Stimulated activated CD8-positive, alpha-beta memory T cell treated with anti-CD3 and anti-CD28 coated beads, Interleukin-12 subunit alpha, Interleukin-12 subunit beta, amount 100 ng/mL, for 24 hours (primary cell): ENCODE results near the gene EPS15.
"Not testable (repeated sequence)": the region's sequence is repeated elsewhere in the genome, so short reads cannot be mapped to it uniquely, and the experiment has no call there.

Source experiments
- DNase-seq: peaks from one replicate; pipeline ENCODE4 v3.0.0-alpha.2; 2020; ENCODE audit errors: extremely low read depth

The EPS15 gene

DNA sequence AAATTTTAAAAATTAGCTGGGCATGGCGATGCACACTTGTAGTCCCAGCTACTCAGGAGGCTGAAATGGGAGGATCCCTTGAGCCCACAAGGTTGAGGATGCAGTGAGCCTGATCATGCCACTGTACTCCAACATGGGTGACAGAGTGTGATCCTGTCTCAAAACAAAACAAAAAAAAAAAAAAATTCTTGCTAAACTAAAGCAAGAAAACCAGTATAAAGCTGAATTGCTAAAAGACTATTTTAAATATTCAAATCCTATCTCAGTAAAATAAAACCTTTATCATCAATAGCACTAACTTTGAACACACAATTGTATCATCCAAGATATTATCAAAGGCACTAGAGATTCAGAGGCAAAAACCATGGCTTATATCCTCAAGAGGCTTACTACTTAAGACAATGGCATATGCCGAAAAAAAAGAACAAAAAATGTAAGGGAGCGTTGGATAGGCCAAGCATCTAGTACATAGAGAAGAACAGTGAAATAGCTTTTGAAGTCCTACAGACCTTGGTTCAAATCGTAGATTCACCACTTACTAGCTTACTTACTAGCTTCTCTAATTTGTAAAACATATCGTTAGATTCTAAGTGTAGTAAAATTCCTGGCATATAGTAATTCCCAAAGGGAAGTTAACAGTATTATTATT is 3.6 kb downstream of the EPS15 start:
- no peak for DNase-seq

DNA sequence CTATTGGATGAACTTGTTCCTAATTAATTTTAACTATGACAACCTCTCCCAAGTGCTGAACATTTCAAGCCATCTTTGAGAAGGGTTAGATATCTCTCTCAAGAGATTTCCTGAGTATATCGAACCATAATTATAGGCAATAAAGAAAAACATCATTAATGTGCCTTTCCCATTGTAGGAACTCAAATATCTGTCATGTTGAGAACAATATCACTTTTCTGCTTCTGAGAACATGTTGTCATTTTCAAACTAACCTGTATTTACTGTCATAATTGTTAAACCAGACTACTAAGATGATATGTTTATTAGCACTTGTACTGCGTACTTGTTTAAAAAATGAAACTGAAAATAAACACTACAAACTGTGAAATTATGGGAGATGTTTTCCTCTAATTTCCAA is 4.3 kb downstream of the EPS15 start:
- DNase-seq = no peak

DNA sequence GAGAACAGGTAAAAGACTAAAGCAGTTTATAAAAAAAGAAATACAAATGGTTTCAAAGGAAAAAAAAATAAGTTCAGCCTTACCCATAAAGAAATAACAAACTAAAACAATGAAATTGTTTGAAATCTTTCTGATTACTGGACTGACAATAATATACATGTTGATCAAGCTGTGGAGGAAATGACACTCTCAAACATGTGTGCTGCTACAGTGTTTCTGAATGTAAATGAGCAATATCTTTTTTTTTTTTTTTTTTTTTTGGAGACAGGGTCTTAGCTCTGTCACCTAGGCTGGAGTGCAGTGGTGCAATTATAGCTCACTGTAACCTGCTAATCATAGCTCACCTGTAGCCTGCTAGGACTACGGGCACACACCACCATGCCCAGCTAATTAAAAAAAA is 6.5 kb downstream of the EPS15 start:
- DNase-seq = no peak

DNA sequence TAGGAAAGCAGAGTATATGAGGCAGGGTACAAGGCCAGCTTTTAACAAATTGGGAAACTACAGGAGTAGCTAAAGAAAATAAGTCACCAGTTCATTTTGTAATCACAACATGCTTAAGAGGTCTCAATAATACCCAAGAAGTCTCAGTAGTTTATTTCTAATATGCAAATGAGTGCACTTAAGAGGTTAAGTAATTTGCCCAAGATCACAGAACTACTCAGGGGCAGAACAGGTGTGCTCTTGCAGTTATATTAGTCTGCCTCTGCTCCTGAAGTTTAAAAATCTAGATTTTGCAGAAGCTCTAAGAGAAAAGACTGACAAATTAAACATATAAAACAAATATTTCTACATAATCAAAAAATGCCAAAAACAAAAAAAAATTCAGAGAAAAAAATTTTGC is 6.9 kb downstream of the EPS15 start:
- no peak for DNase-seq

DNA sequence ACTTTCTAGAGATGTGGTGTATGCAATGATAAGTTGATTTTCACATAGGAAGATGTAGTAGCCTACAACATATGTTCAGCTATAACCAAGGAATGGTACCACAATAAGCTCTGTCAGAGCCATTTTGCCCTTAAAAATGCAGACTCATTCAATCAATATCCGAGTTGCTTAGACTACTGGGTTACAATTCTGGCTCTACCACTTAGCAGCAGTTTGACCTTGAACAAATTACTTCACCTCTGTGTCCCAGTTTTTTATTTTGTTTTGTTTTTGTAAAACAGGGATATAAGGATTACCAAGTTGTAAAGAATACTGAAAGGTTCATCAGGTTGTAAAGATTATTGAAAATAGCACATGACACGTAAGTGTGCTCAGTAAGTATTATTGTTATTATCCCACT is 9.3 kb downstream of the EPS15 start:
- DNase-seq = no peak

DNA sequence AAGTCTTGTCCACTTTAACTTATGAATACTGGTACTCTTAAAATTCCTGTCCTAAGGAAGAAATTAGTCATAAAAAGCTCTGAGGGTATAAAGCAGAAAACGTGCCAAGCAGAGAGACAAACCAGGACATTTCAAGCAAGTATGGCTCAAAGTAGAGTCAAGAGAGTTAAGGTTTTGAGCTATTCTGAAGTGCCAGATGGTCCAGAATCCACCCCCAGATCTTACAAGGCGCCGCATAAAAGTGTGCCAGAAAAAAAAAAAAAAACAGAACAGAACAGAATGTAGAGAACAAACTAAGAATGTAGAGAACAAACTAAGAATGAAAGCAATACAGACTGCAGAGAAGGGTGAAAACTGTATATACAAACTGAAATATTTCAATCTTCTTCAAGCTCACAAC is 12.5 kb downstream of the EPS15 start:
- DNase-seq = no peak

DNA sequence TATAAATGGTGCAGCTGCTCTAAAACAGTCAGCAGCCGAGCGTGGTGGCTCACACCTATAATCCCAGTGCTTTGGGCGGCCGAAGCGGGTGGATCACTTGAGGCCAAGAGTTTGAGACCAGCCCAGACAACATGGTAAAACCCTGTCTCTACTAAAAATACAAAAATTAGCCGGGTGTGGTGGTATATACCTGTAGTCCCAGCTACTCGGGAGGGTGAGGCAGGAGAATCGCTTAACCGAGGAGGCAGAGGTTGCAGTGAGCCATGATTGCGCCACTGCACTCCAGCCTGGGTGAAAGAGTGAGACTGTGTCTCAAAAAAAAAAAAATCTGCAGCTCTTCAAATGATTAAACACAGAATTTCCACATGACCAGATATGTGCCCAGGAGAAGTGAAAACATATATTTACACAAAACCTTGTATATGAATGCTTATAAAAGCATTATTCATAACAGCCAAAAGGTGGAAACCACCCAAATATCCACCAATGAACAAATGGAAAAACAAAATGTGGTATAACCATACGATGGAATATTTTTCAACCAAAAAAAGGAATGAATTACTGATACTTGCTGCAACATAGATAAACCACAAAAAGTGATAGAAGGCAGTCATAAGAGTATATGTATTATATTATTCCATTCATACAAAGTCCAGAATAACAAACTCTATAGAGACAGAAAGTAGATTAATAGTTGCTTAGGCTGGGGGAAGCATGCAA is 14.1 kb downstream of the EPS15 start:
- no peak for DNase-seq

DNA sequence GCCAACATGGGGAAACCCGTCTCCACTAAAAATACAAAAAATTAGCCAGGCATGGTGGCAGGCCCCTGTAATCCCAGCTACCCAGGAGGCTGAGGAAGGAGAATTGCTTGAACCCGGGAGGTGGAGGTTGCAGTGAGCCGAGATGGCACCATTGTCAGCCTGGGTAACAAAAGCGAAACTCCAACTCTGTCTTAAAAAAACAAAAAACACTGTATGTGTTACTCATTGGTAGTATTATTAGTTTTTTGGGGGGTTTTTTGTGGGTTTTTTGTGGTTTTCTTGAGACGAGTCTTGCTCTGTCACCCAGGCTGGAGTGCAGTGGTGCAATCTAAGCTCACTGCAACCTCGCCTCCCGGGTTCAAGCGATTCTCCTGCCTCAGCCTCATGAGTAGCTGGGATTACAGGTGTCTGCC is 17.8 kb downstream of the EPS15 start:
- not testable (repeated sequence) for DNase-seq

DNA sequence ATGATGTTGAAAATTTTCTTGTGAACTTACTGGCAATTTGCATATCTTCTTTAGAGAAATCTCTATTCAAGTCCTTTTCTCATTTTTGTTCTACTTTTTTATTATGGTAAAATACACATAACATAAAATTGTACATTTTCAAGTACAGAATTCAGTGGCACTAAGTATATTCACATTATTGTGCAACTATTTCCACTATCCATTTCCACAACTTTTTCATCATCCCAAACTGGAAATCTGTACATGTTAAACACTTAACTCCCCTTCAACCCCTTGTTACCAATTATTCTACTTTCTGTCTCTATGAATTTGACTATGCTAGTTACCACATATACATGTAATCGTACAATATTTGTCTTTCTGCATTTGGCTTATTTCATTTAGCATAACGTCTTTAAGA is 19.4 kb downstream of the EPS15 start:
- DNase-seq = no peak

DNA sequence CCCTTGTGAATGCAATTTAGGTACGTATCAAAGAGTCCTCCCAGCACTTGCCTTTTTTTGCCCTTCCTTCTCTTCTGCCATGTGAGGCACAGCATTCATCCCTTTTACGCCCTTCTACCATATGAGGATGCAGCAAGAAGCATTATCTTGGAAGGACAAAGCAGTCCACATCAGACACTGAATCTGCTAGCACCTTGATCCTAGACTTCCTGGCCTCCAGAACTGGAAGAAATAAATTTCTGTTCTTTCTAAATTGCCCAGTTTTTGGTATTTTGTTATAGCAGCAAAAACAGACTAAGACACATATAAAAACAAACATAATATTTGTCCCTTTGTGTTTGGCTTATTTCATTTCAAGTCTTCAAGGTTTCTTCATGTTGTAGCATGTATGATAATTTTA is 20.1 kb downstream of the EPS15 start:
- DNase-seq = no peak

DNA sequence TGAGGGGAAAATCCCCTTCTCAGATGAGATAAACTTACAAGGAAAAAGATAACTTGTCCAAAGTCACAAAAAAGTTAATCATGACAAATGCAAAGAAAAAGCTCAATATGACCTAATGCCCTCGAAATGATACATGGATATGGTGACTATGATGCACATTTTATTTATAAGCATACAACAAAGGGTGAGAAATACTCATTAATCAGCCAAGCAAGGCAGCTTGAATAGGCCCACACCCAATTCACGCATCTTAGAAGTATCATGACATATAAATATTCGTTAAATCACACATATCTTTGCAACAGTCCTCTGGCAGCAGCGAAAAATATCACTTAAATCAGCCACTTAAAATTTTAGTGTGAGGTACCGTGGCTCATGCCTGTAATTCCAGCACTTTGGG is 21.7 kb downstream of the EPS15 start:
- DNase-seq = no peak

DNA sequence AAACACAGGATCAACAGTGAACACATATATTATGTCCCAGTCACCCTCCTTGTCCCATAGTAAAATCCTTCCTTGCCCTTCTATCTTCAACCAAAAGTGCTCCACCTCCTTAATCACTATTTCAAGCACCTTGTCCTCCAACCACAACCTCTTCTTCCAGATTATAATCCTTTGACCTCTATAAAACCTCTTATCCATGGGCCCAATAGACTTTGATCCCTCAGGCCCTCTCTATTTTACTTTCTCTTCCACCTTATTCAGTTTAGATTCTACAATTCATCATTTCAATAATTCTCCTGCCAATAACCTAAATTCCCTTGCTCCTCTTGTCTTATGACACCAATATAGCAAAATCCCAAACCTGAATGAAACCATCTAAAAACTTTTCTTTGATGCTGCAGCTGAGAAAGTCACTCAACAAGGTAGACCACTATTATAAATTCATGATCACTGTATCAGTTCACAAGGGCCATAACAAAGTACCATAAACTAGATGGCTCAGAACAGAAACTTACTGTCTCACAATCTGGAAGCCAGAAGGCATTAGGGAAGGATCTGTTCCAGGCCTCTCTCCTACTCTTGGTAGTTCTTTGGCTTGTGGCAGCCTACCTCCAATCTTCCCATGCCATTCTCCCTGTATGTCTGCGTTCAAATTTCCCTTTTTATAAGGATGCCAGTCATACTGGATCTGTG is 24.8 kb downstream of the EPS15 start:
- no peak for DNase-seq

DNA sequence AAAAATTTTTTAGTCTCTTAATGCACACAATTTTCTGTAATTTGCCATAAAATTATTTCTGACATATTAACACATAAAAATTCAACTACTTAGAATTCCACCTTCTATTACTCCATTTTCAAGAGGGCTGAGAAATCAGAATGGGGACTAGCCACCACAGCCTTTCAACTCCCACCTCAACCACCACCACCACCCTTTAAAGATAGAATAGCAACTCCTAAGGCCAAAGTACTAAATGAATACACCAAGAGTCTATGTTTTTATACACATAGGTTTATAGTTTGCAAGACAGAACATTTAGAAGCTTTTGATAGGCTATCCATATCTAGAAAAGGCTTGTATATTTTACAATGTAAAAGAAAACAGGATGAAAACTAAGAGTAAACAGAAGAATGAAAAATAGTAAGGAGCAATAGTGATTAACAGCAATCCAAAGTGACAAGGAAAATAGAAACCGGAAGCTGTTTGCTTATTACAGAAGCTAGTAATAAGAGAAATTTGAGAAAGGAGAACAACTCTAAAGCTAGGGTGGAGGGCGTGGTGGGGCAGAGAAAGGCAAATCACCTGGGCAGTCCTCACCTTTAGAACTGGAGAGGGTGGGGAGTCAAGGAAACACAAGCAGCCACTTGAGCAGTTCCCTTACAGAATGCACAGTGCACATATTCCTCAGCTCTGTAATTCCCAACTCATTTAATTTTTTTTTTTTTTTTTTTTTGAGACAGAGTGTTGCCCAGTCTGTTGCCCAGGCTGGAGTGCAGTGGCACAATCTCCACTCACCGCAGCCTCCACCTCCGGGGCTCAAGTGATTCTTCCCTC is 27.7 kb downstream of the EPS15 start:
- no peak for DNase-seq

DNA sequence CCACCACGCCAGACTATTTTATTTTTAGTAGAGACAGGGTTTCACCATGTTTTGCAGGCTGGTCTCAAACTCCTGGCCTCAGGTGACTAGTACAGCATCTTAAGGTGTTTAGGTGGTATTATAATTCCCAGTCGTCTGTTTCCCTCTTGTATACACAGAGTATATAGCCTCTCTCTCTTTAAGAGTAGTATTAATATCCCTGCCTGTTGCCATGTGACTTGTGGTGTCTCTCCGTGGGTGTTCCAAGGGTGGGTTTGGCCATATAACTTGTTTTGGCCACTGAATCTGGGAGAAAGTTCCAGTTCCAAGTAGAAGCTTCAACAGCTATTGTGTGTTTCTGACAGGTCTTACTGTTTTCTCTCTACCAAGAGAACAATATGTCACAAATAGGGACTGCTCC is 29.6 kb downstream of the EPS15 start:
- DNase-seq = no peak

DNA sequence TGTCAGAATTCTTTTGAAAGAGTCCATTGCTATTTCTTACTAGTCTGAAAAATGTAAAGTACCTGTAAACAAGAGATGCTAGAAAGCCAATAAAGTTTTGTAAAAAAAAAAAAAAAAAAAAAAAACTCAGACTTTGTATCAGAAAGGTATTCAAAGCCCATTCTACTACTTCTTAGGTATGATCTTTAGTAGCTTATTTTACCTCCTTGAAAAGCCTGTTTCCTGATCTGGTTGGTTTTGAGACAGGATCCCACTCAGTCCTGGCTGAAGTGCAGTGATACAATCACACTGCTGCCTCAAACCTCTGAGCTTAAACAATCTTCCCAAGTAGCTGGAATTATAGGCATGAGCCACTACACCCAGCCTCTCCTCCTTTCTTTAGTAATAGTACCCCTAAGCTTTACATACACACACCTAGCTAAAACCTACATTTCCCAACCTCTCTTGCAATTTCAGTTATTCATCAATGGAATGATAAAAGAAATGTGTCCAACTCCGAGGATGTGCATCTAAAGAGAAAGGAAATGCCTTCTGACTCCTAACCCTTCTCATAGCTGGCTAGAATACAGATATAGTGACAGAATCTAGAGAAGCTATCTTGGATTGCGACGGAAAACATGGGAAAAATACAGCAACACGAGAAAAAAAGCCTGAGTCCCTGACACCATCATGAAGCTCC is 30.6 kb downstream of the EPS15 start:
- no peak for DNase-seq

DNA sequence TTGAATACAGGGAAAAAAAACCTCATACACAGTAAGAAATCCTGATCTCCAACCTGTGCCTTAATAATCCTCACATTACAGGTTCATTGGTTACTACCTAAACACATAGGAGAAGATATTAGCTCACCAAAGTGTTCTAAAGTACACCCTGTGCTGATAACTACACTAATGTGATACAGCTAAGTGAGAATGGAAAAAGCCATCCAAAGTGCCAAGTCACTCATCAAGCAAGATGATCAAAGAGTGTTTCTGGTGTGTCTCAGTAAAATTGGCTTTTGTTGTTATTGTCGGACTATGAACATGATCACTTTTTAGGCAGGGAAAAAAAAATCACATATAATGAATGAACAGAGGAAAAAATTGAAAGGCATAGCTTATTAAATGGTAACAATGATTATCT is 31.4 kb downstream of the EPS15 start:
- DNase-seq = no peak

DNA sequence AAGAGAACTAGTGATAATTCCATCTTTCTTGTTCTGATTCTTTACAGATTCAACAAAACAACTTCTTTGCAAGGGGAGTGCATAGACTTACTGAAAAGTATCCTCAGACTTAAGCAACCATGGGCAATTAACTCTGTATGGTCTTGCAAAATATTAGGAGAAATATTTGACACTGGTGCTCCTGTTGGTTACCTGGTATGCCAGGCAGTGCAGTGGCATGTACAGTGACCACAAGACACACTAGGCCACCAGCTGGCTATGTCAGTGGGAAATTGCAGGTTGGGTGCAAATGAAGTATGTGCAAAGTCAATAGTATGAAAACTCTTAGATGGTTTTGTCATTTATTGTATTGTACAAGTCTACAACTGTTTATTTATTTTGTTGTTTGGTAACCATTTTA is 34.5 kb downstream of the EPS15 start:
- no peak for DNase-seq

DNA sequence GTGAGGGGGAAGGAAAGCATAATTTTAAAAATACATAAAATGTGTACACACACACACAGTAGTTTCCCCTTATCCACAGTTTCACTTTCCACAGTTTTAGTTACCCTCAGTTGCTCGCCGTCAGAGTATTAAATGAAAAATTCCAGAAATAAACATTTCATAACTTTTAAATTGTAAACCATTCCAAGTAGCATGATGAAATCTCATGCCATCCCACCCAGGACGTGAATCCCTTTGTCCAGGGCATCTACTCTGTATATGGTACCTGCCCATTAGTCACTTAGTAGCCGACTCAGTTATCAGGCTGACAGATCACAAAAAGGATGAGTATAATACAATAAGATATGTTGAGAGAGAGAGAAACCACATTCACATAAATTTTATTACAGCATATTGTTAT is 36.2 kb downstream of the EPS15 start:
- no peak for DNase-seq

DNA sequence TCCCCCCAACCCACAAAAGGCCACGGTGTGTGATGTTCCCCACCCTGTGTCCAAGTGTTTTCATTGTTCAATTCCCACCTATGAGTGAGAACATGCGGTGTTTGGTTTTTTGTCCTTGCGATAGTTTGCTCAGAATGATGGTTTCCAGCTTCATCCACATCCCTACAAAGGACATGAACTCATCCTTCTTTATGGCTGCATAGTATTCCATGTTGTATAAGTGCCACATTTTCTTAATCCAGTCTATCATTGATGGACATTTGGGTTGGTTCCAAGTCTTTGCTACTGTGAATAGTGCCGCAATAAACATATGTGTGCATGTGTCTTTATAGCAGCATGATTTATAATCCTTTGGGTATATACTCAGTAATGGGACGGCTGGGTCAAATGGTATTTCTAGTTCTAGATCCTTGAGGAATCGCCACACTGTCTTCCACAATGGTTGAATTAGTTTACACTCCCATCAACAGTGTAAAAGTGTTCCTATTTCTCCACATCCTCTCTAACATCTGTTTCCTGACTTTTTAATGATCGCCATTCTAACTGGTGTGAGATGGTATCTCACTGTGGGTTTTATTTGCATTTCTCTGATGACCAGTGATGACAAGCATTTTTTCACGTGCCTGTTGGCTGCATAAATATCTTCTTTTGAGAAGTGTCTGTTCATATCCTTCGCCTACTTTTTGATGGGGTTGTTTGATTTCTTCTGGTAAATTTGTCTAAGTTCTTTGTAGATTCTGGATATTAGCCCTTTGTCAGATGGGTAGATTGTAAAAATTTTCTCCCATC is 44.0 kb downstream of the EPS15 start:
- not testable (repeated sequence) for DNase-seq

DNA sequence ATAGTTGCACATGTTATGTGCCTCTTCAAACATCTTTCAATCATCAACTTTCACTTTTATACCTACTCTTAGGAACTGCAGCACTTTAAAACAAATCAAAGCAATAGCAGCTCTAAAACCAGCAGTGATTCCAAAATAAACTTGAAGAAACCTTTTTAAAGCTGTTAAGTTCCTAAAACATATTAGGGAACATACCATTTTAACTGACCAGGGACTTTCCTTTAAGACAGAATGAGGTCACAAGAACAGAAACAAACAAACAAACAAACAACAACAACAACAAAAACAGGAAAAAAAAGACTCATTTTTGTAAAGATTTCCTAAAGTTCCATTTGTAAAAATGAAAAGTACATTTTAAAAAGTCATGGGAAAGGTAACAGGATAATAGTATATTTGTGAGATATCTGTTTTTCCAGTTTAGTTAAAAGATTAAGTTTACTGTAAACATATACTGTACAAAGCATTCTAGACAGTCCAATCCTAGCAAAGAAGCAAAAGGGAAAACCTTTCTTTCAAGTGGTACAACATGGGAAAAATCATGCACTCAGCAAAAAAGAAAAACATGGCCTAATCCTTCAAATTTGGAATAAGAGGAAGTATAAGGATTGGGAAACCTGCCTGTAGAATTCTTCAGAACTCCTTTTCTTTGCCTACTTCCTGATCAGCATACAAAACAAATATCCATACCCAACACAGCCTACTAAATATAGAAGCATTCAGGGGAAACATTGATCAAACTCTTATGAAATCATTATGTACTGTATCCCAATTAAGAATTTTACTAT is 45.5 kb downstream of the EPS15 start:
- DNase-seq = no peak
